ENCODE measurements around the gene AGMO. TPM values are rescaled to one million over a fixed set of nuclear protein-coding genes. Genes with fewer than 3 reads are reported as not detected.

Gene AGMO
- polyA plus RNA-seq, 1 donor from 2014 or later, result not detected

DNA sequence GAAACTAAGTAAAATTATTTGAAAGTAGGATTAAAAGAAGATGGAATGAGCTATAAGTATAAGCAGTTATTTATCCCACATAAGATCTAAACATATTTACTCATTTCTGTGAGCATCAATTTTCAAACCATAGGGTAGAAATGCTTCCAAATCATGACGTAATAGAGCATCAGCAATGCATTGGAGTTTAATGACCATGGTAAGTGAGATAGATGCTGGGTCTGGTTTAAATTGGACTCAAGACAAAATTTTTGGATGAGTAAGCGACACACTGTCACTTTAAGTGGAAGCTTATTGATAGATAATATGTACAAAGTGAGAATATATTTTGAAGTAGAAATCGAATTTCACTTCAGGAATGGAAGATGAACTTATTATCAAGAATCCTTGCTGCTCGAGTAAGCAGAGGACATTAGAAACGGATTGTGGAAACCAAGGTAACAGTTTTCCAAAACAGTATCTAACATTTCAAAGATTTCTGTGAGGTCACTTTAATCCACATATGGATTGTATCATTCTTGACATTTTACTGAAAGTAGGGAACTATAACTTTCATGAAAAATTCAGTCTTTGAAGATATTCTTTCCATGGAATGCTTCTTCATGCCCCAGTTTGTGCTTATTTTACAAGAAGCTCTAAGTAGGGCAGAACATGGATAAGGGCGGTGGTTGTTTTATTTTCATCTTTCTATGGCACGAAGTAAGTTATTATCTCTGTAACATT is 85.8 kb downstream of the AGMO start:
- TF ChIP-seq EZH2 (IDR thresholded peaks at IDR 0.05; ENCODE audit: borderline replicate concordance, insufficient read depth, low read length, poor library complexity, severe bottlenecking), result no peak
- TF ChIP-seq, protein P1, sequence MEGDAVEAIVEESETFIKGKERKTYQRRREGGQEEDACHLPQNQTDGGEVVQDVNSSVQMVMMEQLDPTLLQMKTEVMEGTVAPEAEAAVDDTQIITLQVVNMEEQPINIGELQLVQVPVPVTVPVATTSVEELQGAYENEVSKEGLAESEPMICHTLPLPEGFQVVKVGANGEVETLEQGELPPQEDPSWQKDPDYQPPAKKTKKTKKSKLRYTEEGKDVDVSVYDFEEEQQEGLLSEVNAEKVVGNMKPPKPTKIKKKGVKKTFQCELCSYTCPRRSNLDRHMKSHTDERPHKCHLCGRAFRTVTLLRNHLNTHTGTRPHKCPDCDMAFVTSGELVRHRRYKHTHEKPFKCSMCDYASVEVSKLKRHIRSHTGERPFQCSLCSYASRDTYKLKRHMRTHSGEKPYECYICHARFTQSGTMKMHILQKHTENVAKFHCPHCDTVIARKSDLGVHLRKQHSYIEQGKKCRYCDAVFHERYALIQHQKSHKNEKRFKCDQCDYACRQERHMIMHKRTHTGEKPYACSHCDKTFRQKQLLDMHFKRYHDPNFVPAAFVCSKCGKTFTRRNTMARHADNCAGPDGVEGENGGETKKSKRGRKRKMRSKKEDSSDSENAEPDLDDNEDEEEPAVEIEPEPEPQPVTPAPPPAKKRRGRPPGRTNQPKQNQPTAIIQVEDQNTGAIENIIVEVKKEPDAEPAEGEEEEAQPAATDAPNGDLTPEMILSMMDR (IDR thresholded peaks at IDR 0.05; ENCODE audit: poor library complexity, severe bottlenecking), result no peak
- TF ChIP-seq TAF1 (IDR thresholded peaks at IDR 0.05; ENCODE audit: low read depth), result no peak
- TF ChIP-seq RAD21 (conservative IDR thresholded peaks at IDR 0.05), result no peak
- Histone ChIP-seq H3K4me3 (ENCODE audit: low read length) (no peak overlapping the region), H3K36me3 (ENCODE audit: insufficient read depth, low read length) (no peaks in the 10 kb centered on the region), H3K27ac (ENCODE audit: low read length) (no peak overlapping the region), H3K9ac (ENCODE audit: low read length) (no peak overlapping the region), H3K9me3 (ENCODE audit: low read length) (no peaks in the 10 kb centered on the region), H3K4me2 (ENCODE audit: low read length) (no peak overlapping the region), H2AFZ (ENCODE audit: low read depth, low read length) (no peak overlapping the region), H4K20me1 (ENCODE audit: insufficient read depth) (no peaks in the 10 kb centered on the region), H3K27me3 (ENCODE audit: insufficient read depth, low read depth, low read length) (no peaks in the 10 kb centered on the region), H3F3A (ENCODE audit: insufficient read depth, low read length, poor library complexity, severe bottlenecking) (no peaks in the 10 kb centered on the region), H3K9me2 (ENCODE audit: insufficient read depth, low read length) (no peaks in the 10 kb centered on the region), H3K79me2 (replicated peaks; ENCODE audit: insufficient read depth, low read length) (no peaks in the 10 kb centered on the region)

DNA sequence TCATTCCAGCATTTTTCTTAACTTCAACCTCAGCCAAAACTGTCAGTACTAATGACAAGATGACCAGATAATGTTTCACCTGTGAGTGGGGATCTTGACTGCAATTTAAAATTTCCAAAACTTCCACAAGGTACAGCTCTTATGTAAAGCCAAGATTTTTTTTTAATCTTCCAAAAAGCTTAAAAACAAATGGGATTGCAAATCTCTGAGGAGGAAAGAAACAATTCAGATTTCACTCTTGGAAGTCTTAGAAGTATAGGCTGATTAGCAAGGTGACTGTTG is 90.2 kb downstream of the AGMO start:
- Histone ChIP-seq H2AFZ (ENCODE audit: low read depth, low read length) (no peak overlapping the region), H3K27ac (ENCODE audit: low read length) (no peak overlapping the region), H3K9me3 (ENCODE audit: low read length) (no peaks in the 10 kb centered on the region), H3K27me3 (ENCODE audit: insufficient read depth, low read depth, low read length) (no peaks in the 10 kb centered on the region), H3K36me3 (ENCODE audit: insufficient read depth, low read length) (no peaks in the 10 kb centered on the region), H3K9ac (ENCODE audit: low read length) (no peak overlapping the region), H3K4me2 (ENCODE audit: low read length) (no peak overlapping the region), H3K9me2 (ENCODE audit: insufficient read depth, low read length) (no peaks in the 10 kb centered on the region), H3K79me2 (replicated peaks; ENCODE audit: insufficient read depth, low read length) (no peaks in the 10 kb centered on the region), H4K20me1 (ENCODE audit: insufficient read depth) (no peaks in the 10 kb centered on the region), H3F3A (ENCODE audit: insufficient read depth, low read length, poor library complexity, severe bottlenecking) (no peaks in the 10 kb centered on the region), H3K4me3 (ENCODE audit: low read length) (no peak overlapping the region)
- TF ChIP-seq, protein P2, sequence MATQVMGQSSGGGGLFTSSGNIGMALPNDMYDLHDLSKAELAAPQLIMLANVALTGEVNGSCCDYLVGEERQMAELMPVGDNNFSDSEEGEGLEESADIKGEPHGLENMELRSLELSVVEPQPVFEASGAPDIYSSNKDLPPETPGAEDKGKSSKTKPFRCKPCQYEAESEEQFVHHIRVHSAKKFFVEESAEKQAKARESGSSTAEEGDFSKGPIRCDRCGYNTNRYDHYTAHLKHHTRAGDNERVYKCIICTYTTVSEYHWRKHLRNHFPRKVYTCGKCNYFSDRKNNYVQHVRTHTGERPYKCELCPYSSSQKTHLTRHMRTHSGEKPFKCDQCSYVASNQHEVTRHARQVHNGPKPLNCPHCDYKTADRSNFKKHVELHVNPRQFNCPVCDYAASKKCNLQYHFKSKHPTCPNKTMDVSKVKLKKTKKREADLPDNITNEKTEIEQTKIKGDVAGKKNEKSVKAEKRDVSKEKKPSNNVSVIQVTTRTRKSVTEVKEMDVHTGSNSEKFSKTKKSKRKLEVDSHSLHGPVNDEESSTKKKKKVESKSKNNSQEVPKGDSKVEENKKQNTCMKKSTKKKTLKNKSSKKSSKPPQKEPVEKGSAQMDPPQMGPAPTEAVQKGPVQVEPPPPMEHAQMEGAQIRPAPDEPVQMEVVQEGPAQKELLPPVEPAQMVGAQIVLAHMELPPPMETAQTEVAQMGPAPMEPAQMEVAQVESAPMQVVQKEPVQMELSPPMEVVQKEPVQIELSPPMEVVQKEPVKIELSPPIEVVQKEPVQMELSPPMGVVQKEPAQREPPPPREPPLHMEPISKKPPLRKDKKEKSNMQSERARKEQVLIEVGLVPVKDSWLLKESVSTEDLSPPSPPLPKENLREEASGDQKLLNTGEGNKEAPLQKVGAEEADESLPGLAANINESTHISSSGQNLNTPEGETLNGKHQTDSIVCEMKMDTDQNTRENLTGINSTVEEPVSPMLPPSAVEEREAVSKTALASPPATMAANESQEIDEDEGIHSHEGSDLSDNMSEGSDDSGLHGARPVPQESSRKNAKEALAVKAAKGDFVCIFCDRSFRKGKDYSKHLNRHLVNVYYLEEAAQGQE (IDR thresholded peaks at IDR 0.05; ENCODE audit: borderline replicate concordance), result no peak
- TF ChIP-seq SMC3 (conservative IDR thresholded peaks at IDR 0.05; ENCODE audit: poor library complexity) (no peak), EZH2 (IDR thresholded peaks at IDR 0.05; ENCODE audit: borderline replicate concordance, insufficient read depth, low read length, poor library complexity, severe bottlenecking) (no peak), TAF1 (IDR thresholded peaks at IDR 0.05; ENCODE audit: low read depth) (no peak), RAD21 (conservative IDR thresholded peaks at IDR 0.05) (no peak)
- TF ChIP-seq, protein P1 (IDR thresholded peaks at IDR 0.05; ENCODE audit: poor library complexity, severe bottlenecking), result no peak

All from neural cell (in vitro differentiated cells).